DOHH2 (cell line): ENCODE data around the gene KANK4.

Experiments
- H3F3A ChIP-seq: fragments of 200-600 bp; sonication (generic), shearing (Covaris generic); 2 replicates; pipeline ENCODE4 v1.6.0; 2016; ENCODE audit warnings: antibody characterized with exemption, mild to moderate bottlenecking; ENCODE audit not compliant: control insufficient read depth, insufficient read depth
- H3K27ac ChIP-seq: fragments of 200-600 bp; sonication (generic); 2 replicates; pipeline ENCODE4 v1.5.1; 2014; ENCODE audit warnings: low read depth, mild to moderate bottlenecking, low read length, moderate library complexity
- H3K27me3 ChIP-seq: fragments of 200-600 bp; sonication (generic); 2 replicates; pipeline ENCODE4 v1.6.1; 2014; ENCODE audit warnings: mild to moderate bottlenecking, low read length, mixed read lengths; ENCODE audit not compliant: control insufficient read depth
- H3K36me3 ChIP-seq: fragments of 200-600 bp; sonication (generic); 2 replicates; pipeline ENCODE4 v1.6.1; 2014; ENCODE audit warnings: mild to moderate bottlenecking, low read length, moderate library complexity, mixed read lengths; ENCODE audit not compliant: control insufficient read depth
- H3K4me1 ChIP-seq: fragments of 200-600 bp; sonication (generic); 2 replicates; pipeline ENCODE4 v1.6.1; 2014; ENCODE audit warnings: mild to moderate bottlenecking, low read length, mixed read lengths; ENCODE audit not compliant: control insufficient read depth
- H3K4me2 ChIP-seq: fragments of 200-600 bp; sonication (generic); 2 replicates; pipeline ENCODE4 v1.6.0; 2014; ENCODE audit warnings: mild to moderate bottlenecking, low read length, moderate library complexity
- H3K4me3 ChIP-seq: fragments of 200-600 bp; sonication (generic); 2 replicates; pipeline ENCODE4 v1.5.1; 2014; ENCODE audit warnings: mild to moderate bottlenecking, low read length, mixed read lengths
- H3K79me2 ChIP-seq: fragments of 200-600 bp; sonication (generic); 2 replicates; pipeline ENCODE4 v1.6.1; 2014; ENCODE audit warnings: mild to moderate bottlenecking, low read length, mixed read lengths; ENCODE audit not compliant: control insufficient read depth
- H3K9me2 ChIP-seq: fragments of 200-600 bp; sonication (generic); replicated peaks from 2 replicates; pipeline ENCODE4 v1.6.1; 2014; ENCODE audit warnings: mild to moderate bottlenecking, low read length, mixed read lengths; ENCODE audit not compliant: control insufficient read depth
- H3K9me3 ChIP-seq: fragments of 200-600 bp; sonication (generic); 2 replicates; pipeline ENCODE4 v1.6.1; 2014; ENCODE audit warnings: antibody characterized with exemption, low read length, mixed read lengths; ENCODE audit not compliant: control insufficient read depth, insufficient read depth
- H4K20me1 ChIP-seq: fragments of 200-600 bp; sonication (generic); 2 replicates; pipeline ENCODE4 v1.6.0; 2014; ENCODE audit warnings: low read depth, mild to moderate bottlenecking, antibody characterized with exemption, low read length, moderate library complexity; ENCODE audit not compliant: control insufficient read depth, insufficient read depth
- EZH2phosphoT487 ChIP-seq: fragments of 200-600 bp; sonication (generic); IDR thresholded peaks from 2 replicates; pipeline ENCODE4 v1.6.1; 2017; ENCODE audit warnings: borderline replicate concordance, mild to moderate bottlenecking, antibody characterized with exemption, low read length, moderate library complexity, mixed read lengths
- TF ChIP-seq, protein P1 (sequence below): fragments of 200-600 bp; sonication (generic); IDR thresholded peaks from one replicate; pipeline ENCODE4 v1.5.1; 2014; ENCODE audit warnings: antibody characterized with exemption, mild to moderate bottlenecking, low read depth, low read length; ENCODE audit not compliant: poor library complexity, severe bottlenecking

KANK4 gene

DNA sequence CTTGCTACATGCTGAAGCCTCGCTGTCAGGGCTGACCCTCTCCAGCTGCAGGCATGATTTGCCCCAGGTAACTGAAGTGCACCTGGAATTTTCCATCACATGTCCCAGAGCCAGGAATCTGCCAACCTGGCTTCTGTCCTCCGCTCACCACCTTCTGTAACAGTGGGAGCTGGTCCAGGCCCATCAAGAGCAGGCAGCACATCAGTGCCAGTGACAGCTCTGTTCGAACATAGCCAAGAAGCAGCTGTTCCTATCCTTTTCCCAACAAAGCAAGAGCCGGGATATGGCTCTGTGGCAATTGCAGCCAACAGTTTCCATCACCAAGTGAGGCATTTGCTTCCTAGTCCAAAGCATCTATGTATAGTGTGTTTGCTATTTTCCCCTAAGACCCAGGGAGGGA is 42.2 kb upstream of the KANK4 start:
- H3K4me2 ChIP-seq: no peak overlapping the region
- H3K9me3 ChIP-seq: no peaks in the 10 kb centered on the region
- no peak overlapping the region for H3K27ac ChIP-seq
- H3K4me3 ChIP-seq: no peak overlapping the region
- H3K9me2 ChIP-seq: no peaks in the 10 kb centered on the region
- no peaks in the 10 kb centered on the region for H3K27me3 ChIP-seq
- H3K79me2 ChIP-seq: no peaks in the 10 kb centered on the region
- H4K20me1 ChIP-seq: no peaks in the 10 kb centered on the region
- no peaks in the 10 kb centered on the region for H3K36me3 ChIP-seq
- no peaks in the 10 kb centered on the region for H3F3A ChIP-seq
- H3K4me1 ChIP-seq: no peaks in the 10 kb centered on the region
- no peak for TF ChIP-seq EZH2phosphoT487

DNA sequence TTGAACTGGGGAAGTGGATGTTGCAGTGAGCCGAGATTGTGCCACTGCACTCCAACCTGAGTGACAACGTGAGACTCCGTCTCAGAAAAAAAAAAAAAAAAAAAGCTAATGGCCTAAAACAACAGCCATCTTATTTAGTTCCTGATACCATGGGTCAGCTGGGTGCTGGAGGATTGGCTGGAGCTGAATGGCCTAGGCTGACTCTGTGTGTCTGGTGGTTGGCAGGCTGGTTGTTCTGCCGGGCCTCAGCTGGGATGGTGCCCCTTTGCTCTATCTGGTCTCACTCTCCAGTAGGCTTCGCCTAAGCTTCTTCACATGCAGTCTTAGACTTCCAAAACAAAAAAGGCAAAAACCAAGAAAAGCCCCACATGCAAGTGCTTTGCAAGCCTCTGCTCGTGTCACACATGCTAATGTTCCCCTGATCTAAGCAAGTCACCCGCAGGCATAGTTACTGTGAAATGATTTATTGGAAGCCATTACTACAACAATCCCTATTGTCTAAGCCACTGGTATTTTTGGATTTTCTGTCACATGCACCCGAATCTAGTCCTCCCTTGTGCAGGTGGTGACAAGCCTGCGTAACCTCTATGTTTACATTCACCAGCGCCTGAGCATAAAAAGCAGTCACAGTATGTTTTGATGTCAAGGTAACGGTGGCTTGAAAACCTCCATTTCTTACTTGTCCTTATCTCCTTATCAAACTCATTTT is 39.6 kb upstream of the KANK4 start:
- no peaks in the 10 kb centered on the region for H3K9me2 ChIP-seq
- H3K36me3 ChIP-seq: no peaks in the 10 kb centered on the region
- H3K4me2 ChIP-seq: no peak overlapping the region
- no peaks in the 10 kb centered on the region for H3K4me1 ChIP-seq
- H3K27ac ChIP-seq: no peak overlapping the region
- H3K4me3 ChIP-seq: no peak overlapping the region
- H4K20me1 ChIP-seq: no peaks in the 10 kb centered on the region
- H3K79me2 ChIP-seq: no peaks in the 10 kb centered on the region
- TF ChIP-seq, protein P1, sequence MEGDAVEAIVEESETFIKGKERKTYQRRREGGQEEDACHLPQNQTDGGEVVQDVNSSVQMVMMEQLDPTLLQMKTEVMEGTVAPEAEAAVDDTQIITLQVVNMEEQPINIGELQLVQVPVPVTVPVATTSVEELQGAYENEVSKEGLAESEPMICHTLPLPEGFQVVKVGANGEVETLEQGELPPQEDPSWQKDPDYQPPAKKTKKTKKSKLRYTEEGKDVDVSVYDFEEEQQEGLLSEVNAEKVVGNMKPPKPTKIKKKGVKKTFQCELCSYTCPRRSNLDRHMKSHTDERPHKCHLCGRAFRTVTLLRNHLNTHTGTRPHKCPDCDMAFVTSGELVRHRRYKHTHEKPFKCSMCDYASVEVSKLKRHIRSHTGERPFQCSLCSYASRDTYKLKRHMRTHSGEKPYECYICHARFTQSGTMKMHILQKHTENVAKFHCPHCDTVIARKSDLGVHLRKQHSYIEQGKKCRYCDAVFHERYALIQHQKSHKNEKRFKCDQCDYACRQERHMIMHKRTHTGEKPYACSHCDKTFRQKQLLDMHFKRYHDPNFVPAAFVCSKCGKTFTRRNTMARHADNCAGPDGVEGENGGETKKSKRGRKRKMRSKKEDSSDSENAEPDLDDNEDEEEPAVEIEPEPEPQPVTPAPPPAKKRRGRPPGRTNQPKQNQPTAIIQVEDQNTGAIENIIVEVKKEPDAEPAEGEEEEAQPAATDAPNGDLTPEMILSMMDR: no peak
- TF ChIP-seq EZH2phosphoT487: no peak
- no peaks in the 10 kb centered on the region for H3F3A ChIP-seq
- no peaks in the 10 kb centered on the region for H3K9me3 ChIP-seq
- H3K27me3 ChIP-seq: no peaks in the 10 kb centered on the region

DNA sequence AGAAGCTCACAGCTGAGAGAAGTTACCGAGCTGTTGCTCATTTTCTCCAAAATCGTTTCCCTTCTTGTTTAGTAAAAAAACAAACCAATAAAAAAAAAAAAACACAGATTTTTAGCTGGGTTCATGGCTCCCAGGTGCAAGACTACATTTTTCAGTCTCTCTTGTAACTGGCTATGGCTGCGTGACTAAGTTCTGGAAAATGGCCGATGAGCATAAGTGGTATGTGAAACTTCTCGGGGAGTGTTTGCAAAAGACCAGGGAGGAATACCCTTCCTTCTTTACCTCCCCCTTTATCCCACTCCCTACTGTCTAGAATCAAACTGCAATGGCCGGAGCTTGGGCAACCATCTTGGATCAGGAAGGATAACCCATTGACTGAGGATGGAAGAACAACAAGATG is 38.7 kb upstream of the KANK4 start:
- Histone ChIP-seq H3F3A (no peaks in the 10 kb centered on the region), H3K27me3 (no peaks in the 10 kb centered on the region), H3K9me3 (no peaks in the 10 kb centered on the region), H3K36me3 (no peaks in the 10 kb centered on the region), H3K4me1 (no peaks in the 10 kb centered on the region), H3K79me2 (no peaks in the 10 kb centered on the region), H4K20me1 (no peaks in the 10 kb centered on the region), H3K4me3 (no peak overlapping the region), H3K9me2 (no peaks in the 10 kb centered on the region), H3K4me2 (no peak overlapping the region), H3K27ac (no peak overlapping the region)
- TF ChIP-seq, protein P1: no peak
- no peak for TF ChIP-seq EZH2phosphoT487

- H3K79me2 ChIP-seq: no peaks in the 10 kb centered on the region
- no peaks in the 10 kb centered on the region for H3K9me3 ChIP-seq
- no peaks in the 10 kb centered on the region for H3K27me3 ChIP-seq
- H3K4me3 ChIP-seq: no peak overlapping the region
- H3K4me1 ChIP-seq: no peaks in the 10 kb centered on the region
- no peak for TF ChIP-seq EZH2phosphoT487
- TF ChIP-seq, protein P1: no peak
- H3K9me2 ChIP-seq: no peaks in the 10 kb centered on the region
- H3K36me3 ChIP-seq: no peaks in the 10 kb centered on the region
- H3K4me2 ChIP-seq: no peak overlapping the region
- H3K27ac ChIP-seq: no peak overlapping the region
- H3F3A ChIP-seq: no peaks in the 10 kb centered on the region
- H4K20me1 ChIP-seq: no peaks in the 10 kb centered on the region
Measured at GRCh38 chr1:62356257-62356835, 37.1 kb upstream of the KANK4 start.
